Fibroblast of lung (primary cell): ENCODE data around the gene PRUNE2.

Experiments used
- CTCF ChIP-seq, 2 donors: IDR thresholded peaks in 1 of 2; conservative IDR thresholded peaks in 1 of 2; 1 replicate in 1 of 2; 2 replicates in 1 of 2; pipeline ENCODE4 v1.5.1; 2011 to 2012; ENCODE audit warnings: low read length in 2 of 2, control low read depth in 1 of 2, inconsistent platforms in 1 of 2, low read depth in 1 of 2, mild to moderate bottlenecking in 1 of 2
- EZH2 ChIP-seq: IDR thresholded peaks from 2 replicates; pipeline ENCODE4 v1.5.1; 2012; ENCODE audit warnings: low read length, control low read depth, mild to moderate bottlenecking; ENCODE audit errors: missing control alignments

- TF ChIP-seq CTCF (conservative IDR thresholded peaks at IDR 0.05 in 1 of 2, IDR thresholded peaks at IDR 0.05 in 1 of 2; ENCODE audit: low read depth in 1 of 2, low read length in 2 of 2): no peak
- no peak for TF ChIP-seq EZH2
Observed at GRCh38 chr9:76926846-76927245, 20.9 kb upstream of the PRUNE2 start.
